H1 (cell line): ENCODE measurements around the gene SENP7. TPM values are rescaled to one million over a fixed set of nuclear protein-coding genes. Genes with fewer than 3 reads are reported as not detected.

Experiments used
- CTCF ChIA-PET: fragments of 300-600 bp; sonication (Branson Sonifier 250); formaldehyde crosslinking; loops from one replicate; lab custom pipeline; 2021; ENCODE audit not compliant: partially characterized antibody; lab: Charles Lee
- POLR2A ChIA-PET: fragments of 300-600 bp; sonication (Branson Sonifier 250); formaldehyde crosslinking; loops from one replicate; lab custom pipeline; 2021; ENCODE audit warnings: inconsistent platforms; ENCODE audit not compliant: partially characterized antibody; lab: Charles Lee
- DNase-seq, 2 experiments: peaks; one replicate each; pipeline versions ENCODE4 v3.0.0 to v3.0.0-alpha.2; 2010 to 2022; ENCODE audit warnings: low spot score in 2 of 2, low read depth in 1 of 2, mixed read lengths in 1 of 2
- FAIRE-seq: peaks from 2 replicates; lab custom pipeline; 2011; peaks lifted over from hg19 to GRCh38; lab: Jason Lieb, UNC
- H2AFZ ChIP-seq: 2 replicates; pipeline ENCODE4 v1.8.1; 2012; ENCODE audit warnings: low read length, inconsistent platforms
- H2AK5ac ChIP-seq: 2 replicates; pipeline ENCODE4 v1.6.1; 2013; ENCODE audit warnings: low read depth, low read length
- H2BK120ac ChIP-seq: replicated peaks from 2 replicates; pipeline ENCODE3; 2013; ENCODE audit warnings: low read depth, low read length, inconsistent platforms
- H2BK12ac ChIP-seq: 2 replicates; pipeline ENCODE4 v1.6.1; 2013; ENCODE audit warnings: low read depth, low read length
- H2BK15ac ChIP-seq: 2 replicates; pipeline ENCODE4 v1.6.1; 2013; ENCODE audit warnings: low read length
- H2BK20ac ChIP-seq: 2 replicates; pipeline ENCODE4 v1.6.1; 2013; ENCODE audit warnings: low read length
- H2BK5ac ChIP-seq: 2 replicates; pipeline ENCODE4 v1.6.1; 2013; ENCODE audit warnings: low read depth, low read length
- H3K14ac ChIP-seq: 2 replicates; pipeline ENCODE4 v1.6.1; 2013; ENCODE audit warnings: inconsistent platforms; ENCODE audit not compliant: insufficient read length
- H3K18ac ChIP-seq: 2 replicates; pipeline ENCODE4 v1.6.1; 2013; ENCODE audit warnings: low read length; ENCODE audit errors: extremely low read depth
- H3K23ac ChIP-seq: 2 replicates; pipeline ENCODE4 v1.6.1; 2013; ENCODE audit warnings: inconsistent platforms; ENCODE audit not compliant: insufficient read length
- H3K23me2 ChIP-seq: 2 replicates; pipeline ENCODE4 v1.6.1; 2013; ENCODE audit warnings: low read depth, low read length
- H3K27ac ChIP-seq: 2 replicates; pipeline ENCODE4 v1.6.1; 2011; ENCODE audit warnings: low read depth, low read length, inconsistent platforms
- H3K27me3 ChIP-seq, 4 experiments: replicated peaks in 1 of 4; 1 replicate in 1 of 4; 2 replicates in 3 of 4; pipeline versions ENCODE4 v1.6.1 to v1.8.1; 2011 to 2013; ENCODE audit warnings: low read length in 3 of 4, mild to moderate bottlenecking in 3 of 4, inconsistent platforms in 2 of 4, mixed read lengths in 2 of 4, moderate library complexity in 1 of 4; ENCODE audit not compliant: control insufficient read depth in 3 of 4, insufficient read depth in 3 of 4; ENCODE audit errors: extremely low read depth in 1 of 4
- H3K36me3 ChIP-seq, 4 experiments: 2 replicates each; pipeline versions ENCODE4 v1.6.1 to v1.8.1; 2011 to 2013; ENCODE audit warnings: mild to moderate bottlenecking in 4 of 4, low read length in 3 of 4, moderate library complexity in 2 of 4, control low read depth in 1 of 4, inconsistent platforms in 1 of 4; ENCODE audit not compliant: insufficient read depth in 4 of 4, control insufficient read depth in 2 of 4
- H3K4ac ChIP-seq: replicated peaks from 2 replicates; pipeline ENCODE3; 2013; ENCODE audit warnings: low read length, low read depth, mixed read lengths, inconsistent platforms; ENCODE audit not compliant: insufficient read length
- H3K4me1 ChIP-seq, 4 experiments: replicated peaks in 1 of 4; 1 replicate in 1 of 4; 2 replicates in 3 of 4; pipeline versions ENCODE4 v1.6.1 to v1.8.1; 2011 to 2013; ENCODE audit warnings: low read length in 3 of 4, inconsistent platforms in 2 of 4, mixed read lengths in 1 of 4; ENCODE audit not compliant: insufficient read depth in 4 of 4, control insufficient read depth in 3 of 4
- H3K4me2 ChIP-seq, 2 experiments: 2 replicates each; pipeline versions ENCODE4 v1.6.1 to v1.8.1; 2011 to 2013; ENCODE audit warnings: low read depth in 2 of 2, low read length in 2 of 2, control low read depth in 1 of 2, inconsistent platforms in 1 of 2, mild to moderate bottlenecking in 1 of 2; ENCODE audit not compliant: insufficient read depth in 1 of 2
- H3K4me3 ChIP-seq, 4 experiments: fragments of 200-600, 300-600 bp in 1 of 4; sonication (generic), shearing (Covaris generic), sonication (Bioruptor Twin) in 1 of 4; 2 replicates each; pipeline versions ENCODE4 v1.5.1 to v1.8.1; 2011 to 2016; ENCODE audit warnings: low read length in 4 of 4, low read depth in 3 of 4, control low read depth in 2 of 4, inconsistent platforms in 2 of 4, mild to moderate bottlenecking in 2 of 4, mixed read lengths in 1 of 4, moderate library complexity in 1 of 4; ENCODE audit not compliant: insufficient read depth in 2 of 4; ENCODE audit errors: extremely low read depth in 1 of 4
- H3K56ac ChIP-seq: replicated peaks from 2 replicates; pipeline ENCODE3; 2013; ENCODE audit warnings: low read depth, mild to moderate bottlenecking, mixed read lengths, low read length, inconsistent platforms; ENCODE audit not compliant: insufficient read length
- H3K79me1 ChIP-seq: 2 replicates; pipeline ENCODE4 v1.6.1; 2013; ENCODE audit warnings: low read depth, low read length, control low read depth
- H3K79me2 ChIP-seq, 2 experiments: 2 replicates each; pipeline versions ENCODE4 v1.6.1 to v1.8.1; 2012 to 2013; ENCODE audit warnings: low read length in 2 of 2, mild to moderate bottlenecking in 2 of 2, inconsistent platforms in 1 of 2; ENCODE audit not compliant: insufficient read depth in 2 of 2, control insufficient read depth in 1 of 2
- H3K9ac ChIP-seq, 4 experiments: replicated peaks in 1 of 4; 1 replicate in 1 of 4; 2 replicates in 3 of 4; pipeline versions ENCODE4 v1.6.1 to v1.8.1; 2011 to 2013; ENCODE audit warnings: low read depth in 3 of 4, low read length in 3 of 4, control low read depth in 2 of 4, mild to moderate bottlenecking in 2 of 4, moderate library complexity in 2 of 4, inconsistent platforms in 1 of 4; ENCODE audit errors: extremely low read depth in 1 of 4
- H3K9me3 ChIP-seq, 2 experiments: 2 replicates each; pipeline versions ENCODE4 v1.6.1 to v1.8.1; 2012 to 2013; ENCODE audit warnings: mild to moderate bottlenecking in 2 of 2, moderate library complexity in 2 of 2, control low read depth in 1 of 2, inconsistent platforms in 1 of 2, low read depth in 1 of 2, low read length in 1 of 2, mixed read lengths in 1 of 2; ENCODE audit not compliant: insufficient read depth in 2 of 2
- H4K20me1 ChIP-seq, 2 experiments: replicated peaks in 1 of 2; 2 replicates each; pipeline versions ENCODE3 to v1.8.1; 2011 to 2013; ENCODE audit warnings: inconsistent platforms in 2 of 2, low read length in 2 of 2, mild to moderate bottlenecking in 1 of 2; ENCODE audit not compliant: insufficient read depth in 2 of 2, control insufficient read depth in 1 of 2
- H4K5ac ChIP-seq: 2 replicates; pipeline ENCODE4 v1.6.1; 2013; ENCODE audit warnings: low read length, low read depth, mixed read lengths, inconsistent platforms; ENCODE audit not compliant: insufficient read length
- H4K8ac ChIP-seq: 2 replicates; pipeline ENCODE4 v1.8.0; 2013; ENCODE audit warnings: mild to moderate bottlenecking, moderate library complexity, low read length, inconsistent platforms; ENCODE audit not compliant: insufficient read depth; ENCODE audit errors: extremely low read depth
- H4K91ac ChIP-seq: replicated peaks from 2 replicates; pipeline ENCODE3; 2013; ENCODE audit warnings: low read length, mixed read lengths, inconsistent platforms; ENCODE audit not compliant: insufficient read length
- ATF2 ChIP-seq: IDR thresholded peaks from 2 replicates; pipeline ENCODE4 v1.6.1; 2012; ENCODE audit warnings: low read length, inconsistent platforms
- BACH1 ChIP-seq: IDR thresholded peaks from 2 replicates; pipeline ENCODE4 v1.6.1; 2012; ENCODE audit warnings: low read length, improper control_type of control experiment
- CBX8 ChIP-seq: fragments of 300-800, 300-1000 bp; sonication (generic); IDR thresholded peaks from 2 replicates; pipeline ENCODE4 v1.7.1; 2016; ENCODE audit warnings: low read depth, low read length, borderline replicate concordance
- EP300 ChIP-seq, 2 experiments: IDR thresholded peaks; 1 replicate in 1 of 2; 2 replicates in 1 of 2; pipeline ENCODE4 v1.6.1; 2011 to 2012; ENCODE audit warnings: low read depth in 2 of 2, low read length in 2 of 2, mild to moderate bottlenecking in 2 of 2, borderline replicate concordance in 1 of 2, inconsistent platforms in 1 of 2, moderate library complexity in 1 of 2
- KDM5A ChIP-seq: fragments of 200-600 bp; IDR thresholded peaks from 2 replicates; pipeline ENCODE4 v1.7.1; 2012; ENCODE audit warnings: mild to moderate bottlenecking, low read length, inconsistent platforms, mixed read lengths
- POLR2A ChIP-seq, 2 experiments: IDR thresholded peaks; 1 replicate in 1 of 2; 2 replicates in 1 of 2; pipeline ENCODE4 v1.6.1; 2011; ENCODE audit warnings: low read depth in 2 of 2, low read length in 2 of 2, mild to moderate bottlenecking in 2 of 2; ENCODE audit errors: control extremely low read depth in 1 of 2
- RXRA ChIP-seq: IDR thresholded peaks from 2 replicates; pipeline ENCODE4 v1.6.1; 2011; ENCODE audit warnings: low read depth, mild to moderate bottlenecking, low read length, moderate library complexity; ENCODE audit not compliant: insufficient read depth
- SIN3A ChIP-seq, 2 experiments: IDR thresholded peaks in 1 of 2; conservative IDR thresholded peaks in 1 of 2; 2 replicates each; pipeline ENCODE4 v1.6.1; 2011 to 2012; ENCODE audit warnings: low read length in 2 of 2, improper control_type of control experiment in 1 of 2, low read depth in 1 of 2, mild to moderate bottlenecking in 1 of 2
- SP1 ChIP-seq: IDR thresholded peaks from 2 replicates; pipeline ENCODE4 v1.6.1; 2011; ENCODE audit warnings: low read depth, low read length
- TBP ChIP-seq: IDR thresholded peaks from 2 replicates; pipeline ENCODE4 v1.6.1; 2011; ENCODE audit warnings: low read depth, low read length, improper control_type of control experiment
- WGBS, 2 experiments: shearing (Covaris generic) in 1 of 2; methylation state at CpG; one replicate each; pipeline versions ENCODE4 v1.1.6 to v1.1.7; 2013 to 2015; ENCODE audit warnings: low lambda C conversion rate in 2 of 2, mixed read lengths in 2 of 2, inconsistent platforms in 1 of 2, low coverage in 1 of 2, missing lambda C conversion rate in 1 of 2; ENCODE audit not compliant: insufficient replicate concordance in 2 of 2, insufficient coverage in 1 of 2, insufficient read length in 1 of 2; ENCODE audit errors: extremely low coverage in 1 of 2, missing lambda C conversion rate in 1 of 2; 5-methylcytosine and 5-hydroxymethylcytosine counted together
- polyA plus RNA-seq, 7 experiments: library from polyadenylated mRNA; depleted of rRNA in 3 of 7; stranded (reverse) in 5 of 7; unstranded in 2 of 7; fragments of >200 nt in 5 of 7; fragments of 200-250 nt in 2 of 7; gene quantifications; 1 replicate in 5 of 7; 2 replicates in 1 of 7; 4 replicates in 1 of 7; pipeline versions ENCODE4 v1.2.1 to v1.2.3, GENCODE V29; 2011 to 2013; ENCODE audit warnings: missing spikeins in 2 of 7, mixed read lengths in 2 of 7
- total RNA-seq: library from RNA; stranded (reverse); fragmentation: NEBNext Ultra II Directional; extraction: Animal tissue kit (Norgen Biotek cat#: 25700); gene quantifications from 2 replicates; pipeline ENCODE4 v1.2.1, GENCODE V29; 2021

SENP7 gene
- total and polyA plus RNA-seq, 2 of the 8 experiments (the other 6 are each of a cell fraction or from before 2014, with no cell fraction given) = 2.8 to 7.8 TPM

GRCh38 chr3:101561630-101562328 lies 48.8 kb upstream of the SENP7 start, which contains the start of gene TRMT10C:
TRMT10C (plus strand) TSS chr3:101561868; CDS start chr3:101564782, 2,914 bp downstream.
- FAIRE-seq (peak; percentile 74), DNase-seq (peak; percentile 76 to 93)
- H2BK12ac ChIP-seq = no peak within 1 kb of the TSS
- H4K20me1 ChIP-seq = peaks cover 7 to 10% of the 10 kb centered on the region in 2 experiments
- no peak within 1 kb of the TSS for H3K23ac ChIP-seq
- peak within 1 kb of the TSS; percentile 98 for H4K8ac ChIP-seq
- H3K36me3 ChIP-seq = peaks cover 9 to 27% (median 17%) of the 10 kb centered on the region in 4 experiments
- CTCF ChIA-PET = interaction anchor here (0.7 to 1.6 kb wide), 5 partner anchors 12 to 789 kb away, joined by 3 to 8 read pairs (median 4); partner anchors contain the start of genes PCNP and ZBTB11
- H3K79me2 ChIP-seq = peaks cover 18 to 51% of the 10 kb centered on the region in 2 experiments
- H2AFZ ChIP-seq = no peak within 1 kb of the TSS
- H3K23me2 ChIP-seq = peaks cover 4% of the 10 kb centered on the region
- H3K4ac ChIP-seq = peak within 1 kb of the TSS; percentile 73
- H3K4me1 ChIP-seq = peaks cover 0 to 6% (median 2%) of the 10 kb centered on the region in 4 experiments; a peak in 3 of 7 replicates
- H2BK15ac ChIP-seq = no peak within 1 kb of the TSS
- H3K27me3 ChIP-seq = no peaks in the 10 kb centered on the region
- H3K56ac ChIP-seq = peak within 1 kb of the TSS; percentile 43
- peak within 1 kb of the TSS; percentile 76 for H3K18ac ChIP-seq
- H3K4me3 ChIP-seq = peak within 1 kb of the TSS; percentile 86 to 98 (median 98)
- H3K9ac ChIP-seq = peak within 1 kb of the TSS; percentile 36 to 99 (median 96)
- peak within 1 kb of the TSS; percentile 31 for H4K91ac ChIP-seq
- no peak within 1 kb of the TSS for H3K14ac ChIP-seq
- no peaks in the 10 kb centered on the region for H3K9me3 ChIP-seq
- WGBS, 2 experiments = 2% methylated on average over 34 of the region's 35 CpGs; no CpG with 5 or more reads in 1 of the 2 experiments
- H2BK120ac ChIP-seq = no peak within 1 kb of the TSS
- H3K79me1 ChIP-seq = peaks cover 2% of the 10 kb centered on the region
- peak within 1 kb of the TSS; percentile 58 for H4K5ac ChIP-seq
- peak within 1 kb of the TSS; percentile 93 for H2BK5ac ChIP-seq
- POLR2A ChIA-PET = interaction anchor here (0.6 to 2.9 kb wide), 20 partner anchors 8 to 863 kb away, joined by 3 to 60 read pairs (median 4); partner anchors contain the start of genes PCNP, RPL24 and ZBTB11
- no peak within 1 kb of the TSS for H2BK20ac ChIP-seq
- no peak within 1 kb of the TSS; the same call in 1 of the 2 replicates for H2AK5ac ChIP-seq
- peak within 1 kb of the TSS; percentile 93 for H3K27ac ChIP-seq
- peak within 1 kb of the TSS; percentile 94 to 96 for H3K4me2 ChIP-seq
- peak; percentile 69; the same call in 1 of the 2 replicates for TF ChIP-seq SP1
- no peak for TF ChIP-seq CBX8
- TF ChIP-seq RXRA = no peak
- TF ChIP-seq TBP = peak; percentile 96
- peak; percentile 50; the same call in 1 of the 2 replicates for TF ChIP-seq KDM5A
- TF ChIP-seq EP300 (IDR thresholded peaks at IDR 0.05; ENCODE audit: borderline replicate concordance in 1 of 2, low read depth in 2 of 2, low read length in 2 of 2) = no peak
- peak; percentile 93 to 98 for TF ChIP-seq POLR2A (IDR thresholded peaks at IDR 0.05; ENCODE audit: control extremely low read depth in 1 of 2, low read depth in 2 of 2, low read length in 2 of 2)
- peak; percentile 69 to 88; a peak in 3 of 4 replicates for TF ChIP-seq SIN3A (conservative IDR thresholded peaks at IDR 0.05 in 1 of 2, IDR thresholded peaks at IDR 0.05 in 1 of 2; ENCODE audit: low read depth in 1 of 2, low read length in 2 of 2)
- no peak for TF ChIP-seq BACH1
- TF ChIP-seq ATF2 = 0 out of 2 replicates have a peak, but pooled peaks have one; percentile 37
